Skeletal muscle cell (primary cell): ENCODE measurements around the gene ZDHHC11.
"Not testable (repeated sequence)": the region's sequence is repeated elsewhere in the genome, so short reads cannot be mapped to it uniquely, and the experiment has no call there.

Experiments used
- DNase-seq: peaks from one replicate; pipeline ENCODE4 v3.0.0-alpha.2; 2010; ENCODE audit warnings: low read depth
- H3K4me3 ChIP-seq: 2 replicates; pipeline ENCODE4 v1.5.1; 2011; ENCODE audit warnings: low read depth, mild to moderate bottlenecking, control low read depth, low read length, moderate library complexity

Gene ZDHHC11

DNA sequence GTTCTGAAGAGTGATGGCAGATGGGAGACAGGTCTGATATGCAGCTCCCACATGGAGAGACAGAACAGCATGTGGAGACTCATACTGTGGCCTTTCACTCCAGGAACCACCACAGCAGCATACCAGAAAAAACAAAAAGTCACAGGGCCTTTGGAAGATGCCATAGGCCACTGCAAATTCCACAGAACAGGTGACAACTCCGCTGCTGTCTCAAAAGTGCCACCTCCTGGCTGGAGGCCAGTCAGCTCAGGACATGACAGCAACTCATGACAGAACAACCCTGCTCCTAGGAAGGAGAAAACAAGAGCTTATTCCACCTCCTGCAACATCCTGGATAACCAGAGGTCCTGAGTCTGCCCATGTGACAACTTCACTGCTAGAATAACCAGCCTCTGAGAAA is 25.2 kb downstream of the ZDHHC11 start:
- DNase-seq: not testable (repeated sequence)

DNA sequence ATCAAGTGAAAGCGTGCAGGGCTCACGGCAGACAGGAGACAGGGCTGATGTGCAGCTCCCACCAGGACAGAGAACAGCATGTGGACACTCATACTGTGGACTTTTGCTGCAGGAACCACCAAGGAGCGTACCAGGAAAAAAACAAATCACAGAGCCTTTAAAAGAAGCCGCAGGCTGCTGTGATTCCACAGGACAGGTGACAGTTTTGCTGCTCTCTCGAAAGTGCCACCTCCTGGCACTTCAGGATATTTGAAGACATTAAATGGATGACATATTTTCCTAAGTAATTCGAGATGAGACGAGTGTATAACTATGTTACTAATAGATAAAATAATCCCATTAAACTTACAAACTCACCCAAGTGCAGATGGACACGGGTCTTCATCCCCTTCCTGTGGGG is 29.3 kb downstream of the ZDHHC11 start:
- no peak overlapping the region for H3K4me3 ChIP-seq
- no peak for DNase-seq

More for the DNA sequence above, 25.2 kb downstream of the ZDHHC11 start:
- not testable (repeated sequence) for H3K4me3 ChIP-seq

DNA sequence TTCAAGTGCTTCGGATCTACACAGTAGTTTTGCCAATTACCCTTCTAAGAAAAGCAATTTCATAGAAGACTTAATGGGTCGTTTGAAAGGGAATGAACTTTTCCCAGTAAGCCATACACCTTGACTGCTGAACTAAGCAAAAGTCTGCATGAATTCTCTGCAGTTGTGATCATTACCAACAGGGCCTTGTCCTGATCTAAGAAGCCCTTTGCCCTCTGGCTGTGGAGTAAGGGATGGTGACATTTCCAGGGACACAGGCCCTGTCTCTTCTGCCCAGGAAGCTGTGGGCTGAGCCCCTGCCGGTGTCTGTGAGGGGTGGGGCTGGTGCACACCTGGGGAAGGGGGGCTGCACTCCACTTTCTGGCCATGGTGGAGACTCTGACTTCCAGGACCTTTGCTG is 30.5 kb downstream of the ZDHHC11 start:
- no peak overlapping the region for H3K4me3 ChIP-seq
- no peak for DNase-seq

DNA sequence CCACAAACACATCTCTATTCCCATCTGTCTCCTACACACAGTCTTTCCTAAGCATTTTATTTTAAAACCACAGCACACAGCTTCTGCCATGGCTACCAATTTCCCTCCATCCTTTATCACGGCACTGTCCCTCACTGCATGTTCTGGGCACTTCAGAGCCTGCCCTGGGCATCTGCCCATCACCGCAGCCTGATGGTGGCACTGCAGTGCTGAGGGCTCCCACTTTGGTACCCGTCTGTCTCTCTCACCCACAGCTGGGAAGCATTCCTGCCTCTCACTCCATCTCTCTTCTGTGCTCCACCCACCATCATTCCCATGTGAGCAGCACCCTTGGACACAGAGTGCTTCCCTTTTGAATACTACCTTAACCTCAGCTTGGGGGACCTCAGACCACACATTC is 31.7 kb downstream of the ZDHHC11 start:
- DNase-seq: no peak
- H3K4me3 ChIP-seq: no peak overlapping the region

DNA sequence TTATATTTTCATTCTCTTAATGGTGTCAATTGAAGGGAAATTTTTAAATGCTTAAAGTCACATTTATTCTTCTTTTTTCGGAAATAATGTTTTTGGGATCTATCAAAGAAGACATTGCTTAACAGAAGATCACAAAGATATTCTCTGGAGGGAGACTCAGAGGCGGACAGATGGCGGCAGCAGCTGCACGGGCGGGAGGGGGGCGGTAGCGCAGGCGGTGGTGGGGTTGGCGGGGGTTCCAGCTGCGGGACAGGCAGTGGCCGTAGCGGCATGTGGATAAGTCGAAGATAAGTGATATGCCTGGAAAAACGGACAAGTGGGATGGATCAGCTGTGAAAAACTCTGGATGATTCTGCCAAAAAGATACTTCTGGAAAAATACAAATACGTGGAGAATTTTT is 34.6 kb downstream of the ZDHHC11 start:
- no peak for DNase-seq

DNA sequence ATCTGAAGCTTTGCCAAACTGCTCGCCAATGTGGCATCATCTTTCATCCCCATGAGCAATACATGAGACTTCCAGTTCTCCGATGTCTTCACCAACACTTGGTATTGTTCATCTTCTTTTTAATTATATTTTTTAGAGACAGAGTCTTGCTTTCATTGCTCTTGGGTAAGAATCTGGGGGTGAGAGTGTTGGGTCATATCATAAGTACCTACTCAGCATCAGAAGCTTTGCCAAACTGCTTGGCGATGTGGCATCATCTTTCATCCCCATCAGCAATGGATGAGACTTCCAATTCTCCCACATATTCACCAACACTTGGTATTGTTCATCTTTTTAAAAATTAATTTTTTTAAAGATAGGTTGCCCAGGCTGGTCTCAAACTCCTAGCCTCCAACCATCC is 35.3 kb downstream of the ZDHHC11 start:
- DNase-seq: no peak
- H3K4me3 ChIP-seq: no peak overlapping the region

More for the DNA sequence above, 34.6 kb downstream of the ZDHHC11 start:
- no peak overlapping the region for H3K4me3 ChIP-seq

DNA sequence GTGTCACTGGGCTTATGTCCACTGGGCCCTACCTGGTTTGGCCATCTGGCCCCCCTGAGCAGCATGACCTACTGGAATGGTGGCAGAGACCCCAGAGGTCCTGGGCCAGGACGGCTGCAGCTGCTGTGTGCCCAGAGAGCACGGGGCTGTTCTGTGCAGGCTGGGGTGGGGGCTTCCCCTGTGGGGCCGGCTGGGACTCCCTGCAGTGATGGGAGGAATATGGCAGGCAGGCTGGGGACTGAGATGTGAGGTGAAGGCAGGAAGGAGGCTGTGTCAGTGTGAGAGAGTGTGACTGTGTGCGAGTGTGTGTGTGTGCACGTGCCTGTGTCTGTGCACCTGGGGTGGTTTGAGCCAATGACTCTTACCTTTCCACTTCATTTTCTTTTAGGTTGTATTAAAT is 37.2 kb downstream of the ZDHHC11 start:
- not testable (repeated sequence) for H3K4me3 ChIP-seq, DNase-seq

DNA sequence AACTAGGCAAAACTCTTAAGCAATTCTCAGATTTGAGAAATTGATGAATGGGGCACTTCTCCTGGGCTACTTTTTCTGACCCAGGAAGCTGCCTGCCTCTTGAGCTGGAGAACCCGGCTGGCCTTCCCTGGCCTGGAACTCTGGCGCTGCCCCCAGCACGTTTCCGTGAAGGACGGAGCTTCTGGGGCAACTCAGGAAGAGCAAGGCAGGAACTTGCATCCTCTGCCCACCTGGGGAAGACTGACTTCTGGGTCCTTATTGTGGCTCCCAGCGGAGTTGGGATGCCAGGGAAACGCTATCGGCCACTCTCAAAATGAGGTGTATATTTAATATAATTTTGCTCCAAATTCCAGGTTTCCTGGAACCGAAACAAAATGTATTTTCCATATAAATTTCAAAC is 39.4 kb downstream of the ZDHHC11 start:
- H3K4me3 ChIP-seq, DNase-seq: not testable (repeated sequence)

DNA sequence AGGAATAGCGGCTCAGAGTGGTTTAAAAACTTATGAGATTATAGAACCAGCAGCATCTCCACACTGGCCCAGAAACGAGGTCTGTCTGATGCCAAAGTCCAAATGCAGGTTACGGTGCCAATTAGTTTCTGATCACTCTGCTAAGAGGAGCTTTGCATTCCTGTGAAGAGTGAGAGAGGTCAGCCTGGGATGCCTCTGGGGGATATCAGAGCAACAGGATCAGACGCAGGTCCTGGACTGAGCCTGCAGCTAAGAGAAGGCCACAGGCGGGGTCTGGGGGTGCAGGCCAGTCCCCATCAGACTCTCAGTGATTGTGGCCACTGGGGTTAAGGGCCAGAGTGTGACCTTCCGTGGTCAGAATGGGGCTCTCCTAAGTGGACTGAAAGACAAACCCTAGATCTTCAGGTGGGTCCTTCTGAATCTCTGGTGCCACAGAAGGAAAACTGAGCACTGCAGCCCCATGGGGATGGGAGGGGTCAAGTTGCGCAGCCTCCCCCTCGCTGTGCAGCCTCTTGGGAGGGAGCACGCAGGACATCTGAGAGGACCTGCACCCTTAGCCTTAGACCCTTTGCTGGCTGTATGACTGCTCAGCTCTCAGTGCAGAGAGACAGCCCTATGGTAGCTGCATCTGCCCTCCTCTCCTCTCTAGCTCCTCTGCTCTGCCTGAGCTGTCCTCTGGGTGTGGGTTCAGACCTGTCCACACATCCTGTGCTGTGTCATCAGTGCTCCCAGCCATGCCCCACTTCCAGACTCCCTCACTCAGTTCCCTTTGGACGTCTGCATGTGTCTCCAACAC is 42.9 kb downstream of the ZDHHC11 start:
- not testable (repeated sequence) for H3K4me3 ChIP-seq, DNase-seq

DNA sequence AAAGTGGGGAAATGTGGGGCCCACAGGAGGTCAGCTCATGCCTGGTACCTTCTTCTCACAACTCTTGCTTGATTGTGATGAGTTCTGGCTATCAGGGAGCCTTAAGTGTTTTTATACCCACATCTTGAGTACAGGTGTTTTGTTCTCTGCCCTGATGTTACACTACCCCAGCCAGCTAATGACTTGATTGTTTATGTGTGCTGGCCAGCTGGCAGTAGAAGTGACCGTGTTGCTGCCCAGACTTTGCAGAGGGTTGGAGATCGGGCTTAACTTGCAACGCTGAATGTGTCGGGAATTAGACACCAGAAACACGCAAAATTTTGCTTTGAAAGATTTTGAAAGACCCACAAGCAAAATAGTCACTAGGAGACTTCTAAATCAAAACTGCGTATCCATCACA is 49.3 kb downstream of the ZDHHC11 start:
- no peak for DNase-seq
- H3K4me3 ChIP-seq: no peak overlapping the region

DNA sequence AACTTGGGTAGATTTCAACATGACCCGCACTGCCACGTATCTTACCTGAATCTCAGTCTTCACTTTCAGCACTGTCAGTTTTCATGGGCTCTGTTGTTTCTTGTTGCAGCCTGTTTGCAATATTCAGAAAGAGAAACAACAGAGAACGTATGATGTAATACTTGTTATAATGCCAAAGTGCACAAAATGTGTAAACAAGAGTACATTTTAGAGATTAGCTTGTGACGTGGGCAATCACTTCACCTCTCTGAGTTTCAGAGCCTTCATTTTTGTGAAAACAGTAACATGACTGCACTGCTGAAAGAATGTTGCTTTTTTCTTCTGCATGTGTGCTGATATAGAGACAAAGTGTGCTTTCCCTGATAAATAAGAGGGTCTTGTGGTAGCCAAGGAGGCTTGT is 49.7 kb downstream of the ZDHHC11 start:
- H3K4me3 ChIP-seq, DNase-seq: not testable (repeated sequence)

DNA sequence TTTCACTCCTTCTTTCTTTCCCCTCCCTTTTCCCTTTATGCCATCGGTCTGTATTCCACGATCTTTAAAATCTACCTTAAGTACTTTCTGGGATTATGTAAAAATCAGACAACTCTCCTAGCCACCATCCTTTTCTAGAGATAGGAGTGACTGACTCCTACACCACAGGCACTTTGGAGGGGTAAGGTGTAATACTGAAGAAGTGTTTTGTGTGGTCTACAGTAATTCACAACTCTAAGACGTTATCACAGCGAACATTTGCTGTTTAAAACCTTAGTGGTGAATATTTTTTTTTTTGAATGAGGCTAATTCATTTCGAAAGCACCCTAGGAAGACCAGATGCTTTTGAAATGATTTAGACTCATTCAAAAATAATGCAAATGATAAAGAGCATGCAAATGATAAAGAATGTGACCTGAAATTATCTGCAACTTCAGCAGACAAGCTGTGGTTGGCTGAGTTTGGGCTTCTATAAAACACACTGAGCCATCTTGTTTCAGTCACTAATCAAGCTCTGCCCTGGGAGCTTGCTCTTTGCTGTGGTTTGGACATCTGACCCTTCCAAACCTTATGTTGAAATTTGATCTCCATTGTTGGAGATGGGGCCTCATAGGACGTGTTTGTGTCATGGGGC is 52.2 kb downstream of the ZDHHC11 start:
- H3K4me3 ChIP-seq, DNase-seq: not testable (repeated sequence)

DNA sequence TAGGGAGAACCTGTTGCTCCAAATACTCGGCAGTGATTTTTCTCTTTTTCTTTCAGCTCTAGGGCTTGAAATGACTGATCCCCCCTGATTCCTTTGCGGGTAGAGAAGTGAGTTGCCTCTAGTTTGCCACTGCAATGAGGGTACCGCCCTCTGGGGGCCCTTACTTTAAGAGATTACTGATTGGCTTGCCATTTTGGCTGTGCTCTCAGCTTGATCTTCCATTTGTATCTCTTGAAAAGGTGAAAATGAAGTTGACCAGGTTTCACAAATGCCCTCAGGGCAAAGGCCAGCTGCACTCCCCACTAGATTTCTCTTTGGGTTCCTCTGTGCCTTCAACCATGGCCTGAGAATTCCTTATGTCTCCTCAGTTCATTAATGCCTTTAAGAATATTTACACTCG is 52.8 kb downstream of the ZDHHC11 start:
- H3K4me3 ChIP-seq, DNase-seq: not testable (repeated sequence)

DNA sequence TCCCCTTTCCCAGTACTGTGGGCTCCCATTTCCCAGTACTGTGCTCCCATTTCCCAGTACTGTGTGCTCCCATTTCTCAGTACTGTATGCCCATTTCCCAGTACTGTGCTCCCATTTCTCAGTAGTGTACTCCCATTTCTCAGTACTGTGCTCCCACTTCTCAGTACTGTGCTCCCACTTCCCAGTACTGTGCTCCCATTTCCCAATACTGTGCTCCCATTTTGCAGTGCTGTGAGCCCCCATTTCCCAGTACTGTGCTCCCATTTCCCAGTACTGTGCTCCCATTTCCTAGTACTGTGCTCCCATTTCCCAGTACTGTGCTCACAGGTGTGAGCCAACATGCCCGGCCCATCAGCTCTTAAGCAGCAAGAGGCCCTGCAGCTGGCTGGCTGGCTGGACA is 54.9 kb downstream of the ZDHHC11 start:
- DNase-seq, H3K4me3 ChIP-seq: not testable (repeated sequence)

DNA sequence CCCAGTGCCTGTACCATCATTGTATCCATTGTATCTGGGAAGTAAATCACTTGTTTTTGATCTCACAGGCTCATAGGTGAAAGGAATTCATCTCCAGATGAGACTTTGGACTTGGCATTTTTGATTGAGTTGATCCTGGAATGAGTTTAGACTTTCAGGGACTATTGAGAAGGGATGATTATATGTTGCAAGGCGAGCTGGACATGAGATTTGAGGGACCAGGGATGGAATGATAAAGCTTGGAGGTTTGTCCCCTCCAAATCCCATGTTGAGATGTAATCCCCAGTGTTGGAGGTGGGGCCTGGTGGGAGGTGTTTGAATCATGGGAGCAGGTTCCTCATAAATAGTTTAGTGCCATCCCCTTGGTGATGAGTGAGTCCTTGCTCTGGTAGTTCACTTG is 55.8 kb downstream of the ZDHHC11 start:
- not testable (repeated sequence) for DNase-seq, H3K4me3 ChIP-seq

DNA sequence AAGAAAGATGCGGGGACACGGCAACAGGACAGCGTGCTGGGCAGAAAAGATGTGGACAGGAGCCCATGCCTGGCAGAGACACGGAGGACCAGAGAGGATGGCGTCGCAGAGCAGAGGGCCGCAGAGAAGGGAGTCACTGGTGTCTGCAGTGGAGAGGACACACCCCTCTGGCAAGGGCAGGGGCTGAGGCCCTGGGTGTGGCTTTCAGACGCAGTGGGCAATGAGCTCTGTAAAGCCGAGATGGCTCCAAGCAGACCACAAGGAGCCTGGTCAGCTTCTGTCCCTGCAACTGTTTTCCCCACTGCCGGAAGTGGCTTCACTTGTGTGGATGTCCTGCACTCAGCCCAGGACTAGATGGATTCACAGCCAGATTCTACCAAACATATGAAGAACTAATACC is 62.1 kb downstream of the ZDHHC11 start:
- H3K4me3 ChIP-seq, DNase-seq: not testable (repeated sequence)

DNA sequence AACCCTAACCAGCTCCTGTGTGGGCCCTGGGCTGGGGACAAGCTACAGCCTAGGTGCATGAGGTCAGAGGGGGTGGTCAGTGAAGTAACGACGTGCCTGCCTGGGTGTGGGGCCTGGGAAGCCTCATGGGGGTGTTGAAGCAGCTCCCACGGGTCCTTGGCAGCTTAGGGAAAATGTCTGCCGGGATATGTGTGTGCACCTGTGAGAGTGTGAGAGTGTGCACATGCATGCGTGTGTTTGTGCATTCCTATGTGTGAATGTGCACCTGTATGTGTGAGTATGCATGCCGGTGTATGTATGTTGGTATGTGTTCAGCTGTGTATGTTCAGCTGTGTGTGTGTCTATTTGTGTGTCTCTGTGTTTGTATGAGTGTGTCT is 62.9 kb downstream of the ZDHHC11 start:
- not testable (repeated sequence) for H3K4me3 ChIP-seq, DNase-seq

DNA sequence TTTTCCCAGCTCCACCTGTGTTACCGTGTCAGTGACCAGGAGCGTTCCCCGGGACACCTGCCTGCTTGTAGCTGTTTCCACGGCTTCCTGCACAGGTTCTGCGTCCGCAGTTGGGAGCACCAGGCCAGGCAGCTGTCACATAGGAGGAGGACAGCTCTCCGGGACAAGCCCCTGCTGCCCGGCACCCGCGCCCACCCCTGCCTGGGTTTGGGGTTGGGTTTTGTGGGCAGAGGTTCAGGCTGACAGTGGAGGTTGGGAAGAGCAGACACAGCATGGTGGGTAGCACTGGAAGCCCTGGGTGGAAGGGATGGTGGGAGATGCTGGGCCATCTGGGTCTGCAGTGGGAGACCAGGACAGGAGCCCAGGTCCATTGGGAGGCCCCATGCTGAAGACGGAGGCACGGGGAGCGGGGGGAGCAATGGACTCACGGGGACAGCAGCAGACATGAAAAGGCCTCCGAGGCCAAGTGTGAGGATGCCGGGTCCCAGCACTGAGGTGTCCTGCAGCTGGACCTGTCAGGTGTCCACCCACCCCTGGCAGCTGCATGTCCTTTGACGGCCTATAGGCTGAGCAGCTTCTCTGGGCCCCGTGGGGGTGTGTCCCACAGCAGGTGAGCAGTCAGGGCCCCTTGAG is 63.4 kb downstream of the ZDHHC11 start:
- H3K4me3 ChIP-seq, DNase-seq: not testable (repeated sequence)

DNA sequence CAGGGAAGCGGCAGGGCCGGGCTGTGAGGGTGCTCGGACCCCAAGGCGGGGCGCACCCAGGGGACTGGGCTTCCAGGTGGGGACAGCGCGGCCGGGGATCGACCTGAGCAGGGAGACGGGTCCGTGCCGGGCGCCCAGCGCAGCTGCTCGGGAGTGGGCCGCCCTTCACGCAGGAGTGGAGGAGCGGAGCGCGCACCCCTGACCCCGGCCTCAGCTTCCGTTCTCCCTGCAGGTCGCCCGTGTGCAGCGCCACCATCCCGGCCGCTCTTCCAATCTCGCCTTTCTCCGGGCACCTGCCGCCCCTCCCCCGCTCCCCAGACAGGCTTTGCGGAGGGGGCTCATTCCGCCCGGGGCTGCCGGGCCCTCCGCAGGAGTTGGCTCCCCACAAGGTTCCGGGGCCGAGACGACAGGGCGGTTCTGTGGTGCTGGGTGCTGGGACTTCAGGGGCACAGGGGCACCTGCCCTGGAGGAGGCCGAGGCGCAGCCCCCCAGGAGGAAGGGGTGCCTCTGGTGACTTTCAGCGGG is 65.5 kb downstream of the ZDHHC11 start:
- not testable (repeated sequence) for H3K4me3 ChIP-seq, DNase-seq

DNA sequence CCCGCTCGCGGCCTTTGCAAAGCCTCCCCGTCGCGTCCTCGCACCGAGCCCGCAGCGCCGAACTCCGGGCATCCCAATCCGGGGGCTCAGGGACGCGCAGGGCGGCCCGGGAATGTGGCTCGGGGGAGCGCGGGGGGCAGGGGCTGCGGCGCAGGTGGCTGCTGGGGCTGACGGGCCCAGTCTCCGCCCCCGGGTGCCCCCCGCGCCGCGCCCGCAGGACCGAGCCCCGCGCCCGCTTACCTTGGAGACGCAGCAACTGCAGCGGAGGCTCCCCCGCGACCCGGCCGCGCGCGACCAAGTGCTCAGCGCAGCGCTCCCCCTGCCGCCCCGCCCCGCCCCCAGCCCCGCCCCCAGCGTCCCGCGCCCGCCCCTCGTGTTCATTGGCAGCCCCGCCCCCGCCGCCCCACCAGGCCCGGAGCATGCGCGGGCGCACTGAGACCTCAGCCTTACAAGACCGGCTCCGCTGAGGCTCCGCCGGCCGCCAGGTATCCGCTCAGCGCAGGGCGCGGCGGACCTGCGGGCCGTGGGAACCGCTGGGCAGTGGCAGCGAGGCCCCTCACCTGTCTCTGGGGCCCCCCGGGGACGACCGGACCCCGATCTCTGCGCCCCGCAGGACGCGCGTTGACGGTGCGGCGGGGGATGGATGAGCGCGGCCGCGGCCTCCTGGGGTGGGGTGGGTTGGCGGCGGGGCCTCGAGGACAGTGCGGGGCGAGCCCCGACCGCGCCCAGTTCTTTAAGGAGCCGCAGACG is 66.2 kb downstream of the ZDHHC11 start, which contains the start of gene ZDHHC11B:
TSS of gene ZDHHC11B (minus strand) at position 302 of the 750 bp plus-strand sequence. CDS start 17,810 bp downstream, outside the sequence.
- peak within 1 kb of the TSS; percentile 46 for H3K4me3 ChIP-seq
- DNase-seq: peak; percentile 9
